Measurements from ENCODE around the gene MX2. TPM values are rescaled to one million over a fixed set of nuclear protein-coding genes. Genes with fewer than 3 reads are reported as not detected.

The MX2 gene
- total RNA-seq, 4 donors from 2014 or later, result 0.29 to 19.0 (median 8.2) TPM

- intact Hi-C loops (cut with DNase I; ENCODE audit: low total_unique reads), result no loop called here
- no peaks in the 10 kb centered on the region for H3K36me3 ChIP-seq
- no peak for TF ChIP-seq POLR2A (IDR thresholded peaks at IDR 0.05)
- no peak for TF ChIP-seq CTCF (IDR thresholded peaks at IDR 0.05)
- no peaks in the 10 kb centered on the region for H3K9me3 ChIP-seq
- H3K27ac ChIP-seq, result no peak overlapping the region
- H3K4me1 ChIP-seq, result peaks cover 0 to 8% of the 10 kb centered on the region in 2 donors
- peaks cover 0 to 9% of the 10 kb centered on the region in 2 donors for H3K27me3 ChIP-seq
- H3K4me3 ChIP-seq, result no peak overlapping the region
- DNase-seq, result no peak
These were observed 44.8 kb upstream of the MX2 start for GRCh38 chr21:41317063-41317392.

- intact Hi-C loops (cut with DNase I; ENCODE audit: low total_unique reads), result no loop called here
- no peak for TF ChIP-seq CTCF (IDR thresholded peaks at IDR 0.05)
- TF ChIP-seq POLR2A (IDR thresholded peaks at IDR 0.05), result no peak
- no peaks in the 10 kb centered on the region for H3K9me3 ChIP-seq
- no peak overlapping the region for H3K4me3 ChIP-seq
- H3K27ac ChIP-seq, result no peak overlapping the region
- H3K27me3 ChIP-seq, result peaks cover 0 to 9% of the 10 kb centered on the region in 2 donors
- DNase-seq, result no peak
- H3K36me3 ChIP-seq, result no peaks in the 10 kb centered on the region
- peaks cover 0 to 8% of the 10 kb centered on the region in 2 donors for H3K4me1 ChIP-seq
These were observed 44.4 kb upstream of the MX2 start for GRCh38 chr21:41317458-41317857.

GRCh38 chr21:41318218-41318617 lies 43.6 kb upstream of the MX2 start:
- Histone ChIP-seq H3K9me3 (no peaks in the 10 kb centered on the region), H3K27ac (no peak overlapping the region), H3K4me3 (no peak overlapping the region), H3K36me3 (no peaks in the 10 kb centered on the region), H3K27me3 (peaks cover 0 to 9% of the 10 kb centered on the region in 2 donors), H3K4me1 (peaks cover 0 to 8% of the 10 kb centered on the region in 2 donors)
- TF ChIP-seq CTCF (IDR thresholded peaks at IDR 0.05), result no peak
- no peak for TF ChIP-seq POLR2A (IDR thresholded peaks at IDR 0.05)
- DNase-seq, result no peak
- intact Hi-C loops (cut with DNase I; ENCODE audit: low total_unique reads), result no loop called here

GRCh38 chr21:41319273-41319672 lies 42.6 kb upstream of the MX2 start:
- intact Hi-C loops (cut with DNase I; ENCODE audit: low total_unique reads), result no loop called here
- no peaks in the 10 kb centered on the region for H3K9me3 ChIP-seq
- H3K27ac ChIP-seq, result no peak overlapping the region
- H3K36me3 ChIP-seq, result no peaks in the 10 kb centered on the region
- H3K4me3 ChIP-seq, result no peak overlapping the region
- peaks cover 0 to 8% of the 10 kb centered on the region in 2 donors for H3K27me3 ChIP-seq
- no peak for DNase-seq
- no peak for TF ChIP-seq POLR2A (IDR thresholded peaks at IDR 0.05)
- TF ChIP-seq CTCF (IDR thresholded peaks at IDR 0.05), result no peak
- H3K4me1 ChIP-seq, result peaks cover 0 to 8% of the 10 kb centered on the region in 2 donors

GRCh38 chr21:41321211-41321907 lies 40.5 kb upstream of the MX2 start:
- Histone ChIP-seq H3K27me3 (no peaks in the 10 kb centered on the region), H3K4me3 (no peak overlapping the region), H3K9me3 (no peaks in the 10 kb centered on the region), H3K36me3 (no peaks in the 10 kb centered on the region), H3K27ac (no peak overlapping the region), H3K4me1 (peaks cover 0 to 6% of the 10 kb centered on the region in 2 donors)
- no peak for DNase-seq
- TF ChIP-seq CTCF (IDR thresholded peaks at IDR 0.05) (no peak), POLR2A (IDR thresholded peaks at IDR 0.05) (no peak)
- intact Hi-C loops (cut with DNase I; ENCODE audit: low total_unique reads), result no loop called here
